ENCODE results near the gene LHPP. TPM values are rescaled to one million over a fixed set of nuclear protein-coding genes. Genes with fewer than 3 reads are reported as not detected.

LHPP gene
- total and polyA plus RNA-seq, 3 donors from 2014 or later = 34.2 to 46.0 (median 45.0) TPM

DNA sequence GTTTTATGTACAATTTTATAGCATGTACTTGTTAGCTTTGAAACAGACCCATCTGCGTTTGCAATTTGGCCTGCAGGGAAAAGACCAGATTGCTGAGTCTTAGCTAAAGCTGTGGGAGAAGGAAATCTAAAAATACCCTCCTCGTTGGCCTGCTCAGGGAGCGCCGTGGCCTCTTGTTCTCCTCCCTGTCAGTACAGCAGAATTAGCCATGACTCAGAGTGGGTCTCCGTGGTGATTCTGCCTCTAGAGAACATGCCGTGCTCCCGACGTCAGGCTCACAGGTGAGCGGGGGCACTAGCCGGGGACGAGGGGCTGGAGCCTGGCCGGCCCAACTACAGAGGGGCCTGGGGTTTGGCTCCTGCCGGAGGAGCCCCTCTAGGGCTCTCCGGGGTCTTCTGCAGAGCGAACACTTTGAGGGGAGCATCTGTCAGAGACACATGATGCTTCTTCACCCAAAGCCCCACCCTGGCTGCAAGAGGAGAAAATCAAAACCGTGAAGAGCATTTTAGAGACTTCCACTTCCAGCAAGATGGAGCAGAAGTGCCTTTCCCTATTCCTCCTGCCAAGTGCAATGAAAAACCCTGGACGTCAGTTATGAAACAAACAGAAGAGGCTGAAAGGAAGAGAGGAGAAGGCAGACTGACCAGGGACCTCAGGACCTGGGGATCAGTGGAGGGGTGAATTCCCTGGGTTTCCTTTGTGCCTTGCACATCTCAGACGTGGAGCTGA is 98.9 kb downstream of the LHPP start:
- intact Hi-C loops (cut with DNase I; ENCODE audit: low total_unique reads) = no loop called here
- Histone ChIP-seq H3K27ac (peak overlapping the region; percentile 87 to 93), H3K4me1 (peaks cover 70% of the 10 kb centered on the region), H3K27me3 (no peaks in the 10 kb centered on the region), H3K9me3 (no peaks in the 10 kb centered on the region), H3K4me3 (no peak overlapping the region), H3K36me3 (ENCODE audit: low read depth, missing control alignments) (no peaks in the 10 kb centered on the region)
- TF ChIP-seq POLR2A (IDR thresholded peaks at IDR 0.05) = no peak
- peak in 1 of 3 experiments; percentile 9 for TF ChIP-seq CTCF (IDR thresholded peaks at IDR 0.05)
- WGBS, 2 donors = 43 to 47% methylated on average over 14 to 18 of the region's 18 CpGs
- DNase-seq = peak; percentile 86

DNA sequence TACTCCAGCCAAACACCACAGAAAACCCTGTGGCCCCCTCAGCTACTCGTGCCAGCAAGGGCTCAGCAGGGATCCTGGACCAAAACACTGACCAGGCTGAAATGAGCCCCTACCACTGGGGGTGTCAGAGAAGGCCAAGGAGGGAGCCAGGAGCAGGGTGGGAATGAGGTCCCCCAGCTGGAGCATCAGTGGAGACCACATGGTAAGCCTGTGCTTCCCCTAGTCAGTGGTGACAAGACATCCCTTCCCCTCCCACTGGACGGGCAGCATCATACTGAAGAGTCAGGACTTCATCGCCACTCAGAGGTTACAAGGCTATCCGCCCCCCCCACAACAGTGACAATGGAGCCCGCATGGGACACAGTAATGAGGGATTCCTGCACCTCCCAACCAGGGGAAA is 99.6 kb downstream of the LHPP start:
- H3K9me3 ChIP-seq = no peaks in the 10 kb centered on the region
- DNase-seq = no peak
- TF ChIP-seq POLR2A (IDR thresholded peaks at IDR 0.05) (no peak), CTCF (IDR thresholded peaks at IDR 0.05) (no peak)
- no peaks in the 10 kb centered on the region for H3K36me3 ChIP-seq (ENCODE audit: low read depth, missing control alignments)
- H3K4me1 ChIP-seq = peaks cover 77% of the 10 kb centered on the region
- intact Hi-C loops (cut with DNase I; ENCODE audit: low total_unique reads) = no loop called here
- 85 to 92% methylated on average over 4 to 5 of the region's 5 CpGs for whole genome bisulfite sequencing, 2 donors
- H3K4me3 ChIP-seq = no peak overlapping the region
- H3K27me3 ChIP-seq = no peaks in the 10 kb centered on the region
- H3K27ac ChIP-seq = peak overlapping the region; percentile 87 to 93

DNA sequence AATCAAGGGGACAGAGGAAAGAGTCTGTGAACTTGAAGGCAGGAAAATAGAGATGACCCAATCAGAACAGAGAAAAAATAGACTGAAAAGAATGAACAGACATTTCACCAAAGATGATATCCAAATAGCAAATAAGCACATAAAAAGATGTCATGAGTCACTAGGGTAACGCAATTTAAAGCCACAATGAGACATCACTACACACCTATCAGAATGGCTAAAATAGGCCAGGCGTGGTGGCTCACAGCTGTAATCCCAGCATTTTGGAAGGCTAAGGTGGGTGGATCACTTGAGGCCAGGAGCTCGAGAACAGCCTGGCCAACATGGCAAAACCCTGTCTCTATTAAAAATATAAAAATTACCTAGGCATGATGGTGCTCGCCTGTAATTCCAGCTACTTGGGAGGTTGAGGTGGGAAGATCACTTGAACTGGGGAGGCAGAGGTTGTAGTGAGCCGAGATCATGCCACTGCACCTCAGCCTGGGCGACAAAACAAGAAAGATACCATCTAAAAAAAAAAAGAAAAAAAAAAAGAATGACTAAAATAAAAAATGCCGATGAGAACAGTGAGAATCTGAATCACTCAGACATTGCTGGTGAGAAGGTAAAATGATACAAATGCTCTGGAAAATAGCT is 100.9 kb downstream of the LHPP start:
- DNase-seq = no peak
- 74 to 85% methylated on average over 7 of the region's 7 CpGs for WGBS, 2 donors
- intact Hi-C loops (cut with DNase I; ENCODE audit: low total_unique reads) = no loop called here

DNA sequence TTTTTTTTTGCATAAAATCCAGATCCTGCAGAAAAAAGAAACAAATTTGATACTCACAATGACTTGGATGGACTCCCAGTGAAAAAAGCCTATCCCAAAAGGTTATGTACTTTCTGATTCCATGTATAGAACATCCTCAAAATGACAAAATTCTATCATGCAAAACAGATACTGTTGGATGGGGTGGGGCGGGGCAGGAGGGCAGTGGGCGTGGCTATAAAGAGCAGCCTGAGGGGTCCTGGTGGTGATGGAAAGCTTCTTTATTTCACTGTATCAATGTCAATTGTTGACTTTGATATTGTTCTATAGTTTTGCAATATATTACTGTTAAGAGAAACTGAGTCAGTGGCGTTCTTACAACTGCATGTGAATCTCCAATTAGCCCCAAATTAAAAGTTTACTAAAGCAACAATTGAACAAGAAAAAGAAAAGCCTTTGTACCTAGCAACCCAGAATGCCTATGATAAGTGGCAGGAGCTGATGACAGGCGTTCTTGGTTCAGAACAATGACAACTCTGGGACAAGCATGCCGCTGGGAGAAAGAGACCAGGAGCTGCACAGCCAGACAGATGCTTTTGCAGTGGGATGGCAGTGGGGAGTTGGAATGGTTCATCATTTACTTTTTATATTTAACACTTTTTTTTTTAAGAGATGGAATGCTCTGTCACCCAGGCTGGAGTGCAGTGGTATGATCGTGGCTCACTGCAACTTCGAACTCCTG is 101.9 kb downstream of the LHPP start:
- Histone ChIP-seq H3K4me3 (no peak overlapping the region), H3K27me3 (no peaks in the 10 kb centered on the region), H3K9me3 (no peaks in the 10 kb centered on the region), H3K4me1 (peaks cover 76% of the 10 kb centered on the region), H3K27ac (peak overlapping the region in 1 of 2 donors; percentile 80), H3K36me3 (ENCODE audit: low read depth, missing control alignments) (no peaks in the 10 kb centered on the region)
- intact Hi-C loops (cut with DNase I; ENCODE audit: low total_unique reads) = no loop called here
- TF ChIP-seq POLR2A (IDR thresholded peaks at IDR 0.05) = no peak
- no peak for TF ChIP-seq CTCF (IDR thresholded peaks at IDR 0.05)
- 68 to 76% methylated on average over 7 of the region's 7 CpGs for WGBS, 2 donors
- no peak for DNase-seq

More for the DNA sequence above, 100.9 kb downstream of the LHPP start:
- Histone ChIP-seq H3K4me3 (no peak overlapping the region), H3K27ac (peak overlapping the region; percentile 54 to 87), H3K9me3 (no peaks in the 10 kb centered on the region), H3K36me3 (ENCODE audit: low read depth, missing control alignments) (no peaks in the 10 kb centered on the region), H3K4me1 (peaks cover 86% of the 10 kb centered on the region), H3K27me3 (no peaks in the 10 kb centered on the region)
- TF ChIP-seq CTCF (IDR thresholded peaks at IDR 0.05) = no peak
- TF ChIP-seq POLR2A (IDR thresholded peaks at IDR 0.05) = no peak
